RWPE2 (cell line): ENCODE data around the gene ROBO2.

Experiments
- ATAC-seq: fragments of 200-7000 bp; cut with Tn5 transposase; 3 replicates; pipeline ENCODE4 v1.9.1; 2021; ENCODE audit warnings: low read depth
- DNase-seq: peaks from one replicate; pipeline ENCODE4 v3.0.0-alpha.2; 2020; ENCODE audit warnings: low spot score
- H3K27ac ChIP-seq: fragments of 450-650 bp; 2 replicates; pipeline ENCODE4 v1.5.1; 2017; ENCODE audit warnings: mild to moderate bottlenecking; ENCODE audit not compliant: poor library complexity, severe bottlenecking
- H3K27me3 ChIP-seq: fragments of 250-450 bp; sonication (Bioruptor Pico); 2 replicates; pipeline ENCODE4 v1.5.1; 2021; ENCODE audit warnings: mild to moderate bottlenecking, moderate library complexity; ENCODE audit not compliant: insufficient read depth, poor library complexity, severe bottlenecking
- H3K36me3 ChIP-seq: fragments of 250-450 bp; sonication (Bioruptor Pico); 2 replicates; pipeline ENCODE4 v1.5.1; 2020; ENCODE audit warnings: low read depth, mild to moderate bottlenecking, moderate library complexity
- H3K4me1 ChIP-seq: fragments of 250-450 bp; sonication (Bioruptor Pico); 2 replicates; pipeline ENCODE4 v1.5.1; 2021; ENCODE audit warnings: mild to moderate bottlenecking, moderate library complexity; ENCODE audit not compliant: insufficient read depth, poor library complexity, severe bottlenecking
- H3K4me3 ChIP-seq: fragments of 250-450 bp; sonication (Bioruptor Pico); 2 replicates; pipeline ENCODE4 v1.5.1; 2021; ENCODE audit warnings: mild to moderate bottlenecking, moderate library complexity; ENCODE audit not compliant: severe bottlenecking
- H3K9me3 ChIP-seq: fragments of 250-450 bp; sonication (Bioruptor Pico); 2 replicates; pipeline ENCODE4 v1.5.1; 2021; ENCODE audit warnings: mild to moderate bottlenecking, moderate library complexity; ENCODE audit not compliant: severe bottlenecking
- CTCF ChIP-seq: fragments of 450-650 bp; IDR thresholded peaks from one replicate; pipeline ENCODE4 v1.5.1; 2017; ENCODE audit warnings: mild to moderate bottlenecking, moderate library complexity; ENCODE audit not compliant: poor library complexity, severe bottlenecking

The ROBO2 gene

GRCh38 chr3:77093101-77093500, 53.2 kb downstream of the ROBO2 start:
- TF ChIP-seq CTCF = no peak
- no peaks in the 10 kb centered on the region for H3K36me3 ChIP-seq
- DNase-seq (no peak), ATAC-seq (no peak)
- H3K4me3 ChIP-seq = no peak overlapping the region
- no peaks in the 10 kb centered on the region for H3K9me3 ChIP-seq
- no peaks in the 10 kb centered on the region for H3K27me3 ChIP-seq
- H3K27ac ChIP-seq = no peak overlapping the region
- H3K4me1 ChIP-seq = peaks cover 5% of the 10 kb centered on the region

GRCh38 chr3:77096145-77096544, 56.2 kb downstream of the ROBO2 start:
- Histone ChIP-seq H3K4me1 (peaks cover 5% of the 10 kb centered on the region), H3K27ac (no peak overlapping the region), H3K4me3 (no peak overlapping the region), H3K36me3 (no peaks in the 10 kb centered on the region), H3K9me3 (no peaks in the 10 kb centered on the region), H3K27me3 (no peaks in the 10 kb centered on the region)
- DNase-seq (no peak), ATAC-seq (no peak)
- TF ChIP-seq CTCF = no peak

- DNase-seq (no peak), ATAC-seq (peak; percentile 44; the same call in 1 of the 3 replicates)
- H3K4me1 ChIP-seq = peaks cover 5% of the 10 kb centered on the region
- H3K36me3 ChIP-seq = no peaks in the 10 kb centered on the region
- no peak for TF ChIP-seq CTCF
- no peaks in the 10 kb centered on the region for H3K9me3 ChIP-seq
- H3K4me3 ChIP-seq = no peak overlapping the region
- H3K27me3 ChIP-seq = no peaks in the 10 kb centered on the region
- H3K27ac ChIP-seq = no peak overlapping the region
Measured at GRCh38 chr3:77096966-77097890, 57.3 kb downstream of the ROBO2 start.

- no peaks in the 10 kb centered on the region for H3K27me3 ChIP-seq
- no peak overlapping the region for H3K27ac ChIP-seq
- DNase-seq = no peak
- no peak for TF ChIP-seq CTCF
- no peak overlapping the region for H3K4me3 ChIP-seq
- H3K9me3 ChIP-seq = no peaks in the 10 kb centered on the region
- H3K36me3 ChIP-seq = no peaks in the 10 kb centered on the region
- H3K4me1 ChIP-seq = no peaks in the 10 kb centered on the region
- no peak for ATAC-seq
Measured at GRCh38 chr3:77102951-77103769, 63.3 kb downstream of the ROBO2 start.
